ELR (cell line): ENCODE measurements around the gene TTYH2.

ENCODE experiments used
- DNase-seq: peaks from one replicate; pipeline ENCODE4 v3.0.0-alpha.2; 2015; ENCODE audit warnings: low read depth

The TTYH2 gene

DNA sequence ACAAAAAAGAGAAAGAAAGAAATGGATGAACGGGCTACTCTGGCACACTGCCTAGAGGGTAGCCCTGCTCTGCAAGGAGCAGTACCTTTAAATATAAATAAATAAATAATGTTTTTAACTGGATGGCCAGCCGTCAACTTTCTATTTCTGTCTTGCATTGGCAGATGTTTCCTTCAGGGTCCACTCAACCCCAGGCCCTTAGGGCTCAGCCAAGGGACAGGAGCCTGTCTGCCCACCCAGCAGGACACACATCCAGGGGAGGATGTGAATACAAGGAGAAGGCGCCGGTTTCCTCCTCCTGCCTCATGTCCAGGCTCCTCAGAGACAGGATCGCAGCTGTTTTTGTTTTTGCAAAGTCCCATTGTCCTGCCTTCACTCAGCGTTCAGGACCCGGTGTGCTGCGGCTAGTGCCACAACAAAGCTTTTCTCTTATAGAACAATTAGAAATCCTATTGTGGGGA lies 22.6 kb downstream of the TTYH2 start:
- no peak for DNase-seq

DNA sequence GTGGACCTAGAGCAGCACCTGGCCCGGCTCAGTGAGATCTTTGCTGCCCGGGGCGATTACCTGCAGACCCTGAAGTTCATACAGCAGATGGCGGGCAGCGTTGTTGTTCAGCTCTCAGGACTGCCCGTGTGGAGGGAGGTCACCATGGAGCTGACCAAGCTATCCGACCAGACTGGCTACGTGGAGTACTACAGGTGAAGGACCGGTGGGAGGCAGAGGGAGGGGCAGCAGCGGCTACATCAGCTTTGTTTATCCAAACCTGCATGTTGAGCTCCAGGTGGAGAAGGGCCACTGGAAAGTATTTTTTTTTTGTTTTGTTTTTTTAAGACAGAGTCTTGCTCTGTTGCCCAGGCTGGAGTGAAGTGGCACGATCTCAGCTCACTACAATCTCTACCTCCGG lies 23.9 kb downstream of the TTYH2 start:
- no peak for DNase-seq

- DNase-seq: peak; percentile 1
Measured at GRCh38 chr17:74239172-74239571, 25.8 kb downstream of the TTYH2 start.

DNA sequence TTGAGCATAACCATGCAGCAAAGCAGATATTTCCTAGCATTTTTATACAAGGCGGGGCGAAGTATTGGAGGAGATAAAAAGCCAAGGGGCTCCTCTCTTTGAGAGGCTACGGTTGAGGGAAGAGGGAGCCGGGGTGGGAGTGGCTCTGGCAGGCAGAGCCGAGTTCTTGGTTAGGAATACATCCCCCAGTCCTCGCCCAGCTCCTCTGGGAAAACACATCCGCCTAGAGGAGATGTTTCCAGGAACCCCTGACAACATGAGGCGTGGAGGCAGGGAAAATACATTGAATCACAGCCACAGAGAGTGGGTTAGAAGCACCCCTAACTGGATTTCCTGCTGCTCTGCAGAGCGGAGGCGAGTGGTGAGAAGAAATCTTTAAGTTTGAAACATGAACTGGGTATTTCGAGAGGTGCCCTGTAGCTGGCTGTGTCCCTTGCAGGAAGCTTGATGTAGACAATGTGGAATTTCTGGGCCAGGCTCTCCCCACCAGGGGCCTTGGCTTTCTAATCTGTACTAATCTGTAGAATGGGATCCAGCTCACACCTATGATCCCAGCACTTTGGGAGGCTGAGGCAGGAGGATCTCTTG lies 27.3 kb downstream of the TTYH2 start:
- DNase-seq: no peak

- DNase-seq: no peak
Measured at GRCh38 chr17:74241431-74241830, 28.1 kb downstream of the TTYH2 start.

DNA sequence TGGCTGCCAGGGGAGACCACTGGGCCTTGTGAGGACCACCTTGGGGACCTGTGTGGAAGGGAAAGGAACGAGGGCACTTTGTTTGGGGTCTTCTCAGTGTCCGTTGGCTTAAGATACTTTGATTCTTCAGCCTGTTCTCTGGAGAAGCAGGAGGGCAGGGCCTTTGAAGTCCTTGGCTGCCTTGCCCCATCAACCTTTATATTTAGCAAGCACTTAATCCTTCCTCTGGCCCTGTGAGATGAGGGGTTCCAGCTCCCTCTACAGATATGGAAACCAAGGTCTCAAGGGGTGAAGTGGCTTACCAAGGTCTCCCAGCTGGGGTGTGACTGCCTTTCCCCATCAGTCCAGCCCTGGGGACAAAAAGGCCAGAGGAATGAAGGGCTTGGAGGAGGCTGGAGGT lies 28.5 kb downstream of the TTYH2 start:
- no peak for DNase-seq

DNA sequence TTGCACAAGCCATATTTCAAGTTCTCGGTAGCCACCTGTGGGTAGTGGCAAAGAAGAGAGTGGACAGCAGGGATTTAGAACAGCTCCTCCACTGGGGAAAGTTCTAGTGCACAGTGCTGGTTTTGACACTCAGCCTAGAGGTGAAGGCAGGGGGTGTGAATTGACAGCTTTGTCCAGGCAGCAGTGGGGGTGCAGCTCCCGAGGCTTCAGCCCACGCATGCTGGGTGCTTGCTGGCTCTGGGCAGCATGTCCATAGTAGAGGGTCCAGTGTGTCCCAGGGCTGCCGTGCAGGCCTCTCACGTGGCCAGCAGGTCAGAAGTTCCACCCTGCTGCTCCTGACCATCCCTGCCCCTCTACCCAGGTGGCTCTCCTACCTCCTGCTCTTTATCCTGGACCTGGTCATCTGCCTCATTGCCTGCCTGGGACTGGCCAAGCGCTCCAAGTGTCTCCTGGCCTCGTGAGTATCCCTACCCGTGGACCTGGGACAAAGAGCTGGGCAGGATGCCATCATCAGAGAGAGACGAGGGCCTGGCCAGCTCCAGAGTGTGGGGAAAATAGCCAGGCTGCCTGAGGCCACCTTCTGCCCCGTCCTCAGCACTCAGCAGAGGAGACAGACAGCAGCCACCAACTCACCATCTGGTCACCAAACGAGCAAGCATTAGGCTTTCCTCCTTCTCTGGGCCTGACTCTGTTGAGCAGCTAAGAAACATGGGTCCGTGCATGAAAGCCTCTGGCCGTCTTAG lies 29.8 kb downstream of the TTYH2 start:
- DNase-seq: no peak

- no peak for DNase-seq
Measured at GRCh38 chr17:74244128-74244527, 30.8 kb downstream of the TTYH2 start.

DNA sequence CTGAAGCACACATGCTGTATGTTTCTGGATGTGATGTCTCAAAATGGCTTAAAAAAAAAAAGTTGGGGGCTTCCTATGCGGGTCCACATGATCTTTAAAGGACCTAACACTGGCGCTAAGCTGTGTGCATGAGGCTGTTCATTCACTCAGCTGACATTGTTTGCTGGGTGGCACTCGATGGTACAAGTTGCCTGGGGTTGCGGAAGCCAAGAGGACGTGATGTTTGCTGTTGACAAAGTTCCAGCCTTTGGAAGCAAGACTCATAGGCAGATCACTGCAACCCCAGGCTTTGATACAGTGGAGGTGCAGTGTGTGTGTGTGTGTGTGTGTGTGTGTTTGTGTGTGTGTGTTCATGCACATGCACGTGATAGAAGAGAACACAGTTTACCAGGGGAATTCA lies 31.2 kb downstream of the TTYH2 start:
- DNase-seq: no peak

- no peak for DNase-seq
Measured at GRCh38 chr17:74245145-74245831, 31.9 kb downstream of the TTYH2 start.

GRCh38 chr17:74245871-74246270 lies 32.5 kb downstream of the TTYH2 start:
- DNase-seq: no peak

DNA sequence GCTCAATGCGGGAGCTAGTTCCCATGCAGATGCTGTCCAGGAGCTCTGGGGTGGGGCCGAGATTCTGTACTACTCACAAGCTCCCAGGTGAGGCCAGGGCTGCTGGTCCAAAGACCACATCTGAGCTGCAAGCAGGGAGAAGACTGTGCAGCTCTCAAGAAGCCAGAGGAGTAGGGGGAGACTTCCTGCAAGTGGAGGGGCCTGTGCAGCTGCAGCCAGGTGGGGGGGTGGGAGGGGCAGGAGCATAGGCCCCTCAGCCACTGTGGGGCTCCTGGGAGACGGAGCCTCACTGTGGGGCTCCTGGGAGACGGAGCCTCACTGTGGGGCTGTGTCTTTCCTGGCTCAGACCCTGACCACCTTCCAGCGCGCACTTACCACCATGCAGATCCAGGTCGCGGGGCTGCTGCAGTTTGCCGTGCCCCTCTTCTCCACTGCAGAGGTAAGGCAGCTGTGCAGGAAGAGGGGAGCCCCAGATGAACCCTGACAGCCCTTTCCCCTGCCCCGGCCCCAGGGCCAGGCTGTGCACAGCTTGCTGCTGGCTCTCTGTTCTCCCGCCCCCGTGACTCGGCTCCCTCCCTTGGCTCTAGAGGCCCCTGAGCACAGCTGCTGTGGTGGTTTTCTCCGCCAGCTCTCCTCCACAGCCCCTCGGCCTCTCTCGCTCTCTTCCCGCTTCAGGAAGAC lies 36.4 kb downstream of the TTYH2 start:
- no peak for DNase-seq

DNA sequence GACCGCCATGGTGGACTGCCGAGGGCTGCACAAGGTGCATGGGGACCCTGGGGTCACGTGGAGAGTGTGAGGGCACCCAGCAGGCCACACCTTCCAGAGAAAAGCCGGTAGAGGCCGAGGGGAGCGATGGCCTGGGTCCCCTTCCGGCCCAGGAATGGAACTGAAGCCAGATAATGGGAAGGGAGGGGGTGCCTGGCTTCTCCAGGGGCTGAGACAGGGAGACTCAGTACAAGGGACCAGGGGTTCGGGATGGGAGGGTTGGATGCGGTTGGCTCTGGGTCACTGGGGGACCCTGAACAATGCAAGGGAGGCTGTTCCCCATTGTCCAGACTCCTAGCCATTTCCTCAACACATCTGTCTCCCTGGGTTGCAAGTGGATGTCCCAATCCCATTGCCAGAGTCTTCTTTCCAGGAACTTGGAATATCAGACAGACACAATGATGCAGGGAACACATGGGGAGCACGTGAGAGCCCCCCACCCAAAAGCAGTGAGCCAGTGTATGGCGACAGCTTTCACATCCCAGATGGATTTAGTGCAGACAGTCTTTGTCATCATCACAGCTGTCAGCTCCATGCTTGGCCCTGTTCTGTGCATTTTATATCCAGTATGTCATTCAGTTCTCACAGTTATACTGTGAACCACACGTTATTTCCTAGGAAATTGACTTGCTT lies 37.1 kb downstream of the TTYH2 start:
- no peak for DNase-seq

DNA sequence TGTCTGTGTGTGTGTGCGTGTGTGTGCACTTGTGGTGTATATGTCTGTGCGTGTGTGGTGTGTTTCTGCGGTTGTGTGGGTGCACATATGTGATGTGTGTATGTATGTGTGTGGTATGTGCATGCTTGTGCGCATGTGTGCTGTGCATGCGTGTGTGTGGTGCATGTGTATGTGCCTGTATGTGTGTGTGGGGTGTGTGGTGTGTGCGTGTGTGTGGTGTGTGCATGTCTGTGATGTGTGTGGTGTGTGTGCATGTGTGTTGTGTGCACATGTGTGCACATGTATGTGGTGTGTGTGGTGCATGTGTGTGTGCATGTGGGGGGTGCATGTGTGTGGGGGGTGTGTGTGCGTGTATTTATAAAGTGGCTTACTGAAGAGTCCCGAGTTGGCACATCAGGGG lies 37.7 kb downstream of the TTYH2 start:
- no peak for DNase-seq

DNA sequence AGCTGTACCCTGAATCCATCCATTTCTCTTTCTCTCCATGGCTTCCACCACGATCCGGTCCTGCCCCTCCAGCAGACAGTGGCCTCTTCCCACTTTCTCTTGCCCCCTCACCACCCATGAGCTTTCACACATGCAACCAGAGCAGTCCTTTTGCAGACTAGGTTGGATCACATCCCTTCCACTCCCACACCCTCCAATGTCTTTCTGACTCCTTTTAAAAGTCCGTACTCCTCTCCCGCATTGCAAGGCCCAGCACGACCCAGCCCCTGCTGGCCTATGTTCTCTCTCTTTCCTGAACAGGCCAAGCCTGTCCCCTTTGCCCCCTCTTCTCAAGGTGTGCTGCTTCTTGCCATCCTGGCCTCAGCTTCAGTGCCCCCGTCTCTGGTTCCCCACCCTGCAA lies 38.2 kb downstream of the TTYH2 start:
- no peak for DNase-seq

DNA sequence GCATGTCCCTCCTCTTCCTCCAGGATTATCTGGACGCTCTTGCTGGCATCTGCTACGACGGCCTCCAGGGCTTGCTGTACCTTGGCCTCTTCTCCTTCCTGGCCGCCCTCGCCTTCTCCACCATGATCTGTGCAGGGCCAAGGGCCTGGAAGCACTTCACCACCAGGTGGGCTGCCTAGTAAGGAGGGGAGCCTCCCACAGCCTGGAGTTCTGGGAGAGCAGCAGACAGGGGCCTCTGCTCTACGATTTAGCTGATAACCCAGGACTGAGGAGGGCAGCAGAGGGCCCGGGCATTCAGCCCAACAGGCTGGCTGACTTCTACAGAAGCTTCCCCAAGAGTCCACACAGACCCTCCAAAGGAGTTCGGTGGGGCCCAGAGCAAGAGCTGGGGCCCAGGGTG lies 38.8 kb downstream of the TTYH2 start:
- no peak for DNase-seq

GRCh38 chr17:74253036-74253435 lies 39.7 kb downstream of the TTYH2 start:
- DNase-seq: no peak

GRCh38 chr17:74257311-74257710 lies 43.9 kb downstream of the TTYH2 start:
- DNase-seq: no peak

DNA sequence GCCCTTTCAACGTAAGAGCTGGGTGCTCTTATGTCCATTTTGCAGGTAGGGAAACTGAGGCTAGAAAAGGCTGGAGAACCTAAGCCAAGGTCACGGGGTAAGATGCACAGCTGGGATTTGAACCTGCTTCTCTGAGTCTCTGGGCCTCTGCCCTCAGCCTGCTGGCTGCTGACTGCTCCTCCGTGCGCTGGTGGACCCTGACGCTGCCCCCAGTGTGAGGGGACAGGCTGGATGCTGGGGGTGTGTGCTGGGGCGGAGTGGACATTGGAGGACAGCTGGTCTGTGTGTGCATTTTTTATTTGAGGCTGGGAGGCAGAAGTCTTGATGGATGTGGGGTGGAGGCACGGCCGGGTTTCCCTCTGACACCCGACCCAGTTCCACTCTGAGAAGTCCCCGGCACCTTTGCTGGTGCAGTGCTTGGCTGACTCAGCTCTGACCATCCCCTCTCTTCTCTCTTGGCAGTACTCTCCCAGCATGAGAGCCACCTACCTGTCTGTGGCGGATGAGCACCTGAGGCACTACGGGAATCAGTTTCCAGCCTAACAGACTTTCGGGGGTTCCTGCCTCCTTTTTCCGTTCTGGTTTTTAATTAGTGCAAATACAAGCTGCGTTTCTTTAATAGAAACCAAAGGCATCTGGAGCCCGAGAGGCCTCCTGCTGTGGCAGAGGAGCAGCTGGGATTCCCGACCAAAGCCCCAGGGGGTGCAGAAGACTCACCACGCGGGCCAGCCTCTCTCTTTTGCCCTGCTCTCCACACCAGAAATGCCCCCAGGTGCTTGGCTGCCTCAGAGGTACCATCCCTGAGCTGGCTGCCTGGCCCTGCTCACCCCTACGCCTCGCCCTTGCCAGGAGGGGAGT lies 46.5 kb downstream of the TTYH2 start:
- no peak for DNase-seq

DNA sequence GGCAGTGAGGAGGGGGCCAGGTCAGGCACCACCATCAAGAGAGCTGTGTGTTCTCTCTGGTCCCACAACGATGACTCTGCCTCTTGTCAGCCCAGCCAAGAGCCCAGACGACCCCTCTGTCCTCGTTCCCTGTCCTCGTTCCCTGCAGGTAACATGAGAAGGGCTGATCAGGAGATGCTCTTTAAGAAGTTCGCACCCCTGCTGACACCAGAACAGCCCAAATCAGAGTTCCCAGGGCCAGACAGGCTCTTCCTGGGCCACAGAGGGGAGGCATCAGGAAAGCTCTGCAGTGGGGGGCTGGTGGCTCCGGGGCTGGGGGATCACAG lies 47.1 kb downstream of the TTYH2 start:
- no peak for DNase-seq

DNA sequence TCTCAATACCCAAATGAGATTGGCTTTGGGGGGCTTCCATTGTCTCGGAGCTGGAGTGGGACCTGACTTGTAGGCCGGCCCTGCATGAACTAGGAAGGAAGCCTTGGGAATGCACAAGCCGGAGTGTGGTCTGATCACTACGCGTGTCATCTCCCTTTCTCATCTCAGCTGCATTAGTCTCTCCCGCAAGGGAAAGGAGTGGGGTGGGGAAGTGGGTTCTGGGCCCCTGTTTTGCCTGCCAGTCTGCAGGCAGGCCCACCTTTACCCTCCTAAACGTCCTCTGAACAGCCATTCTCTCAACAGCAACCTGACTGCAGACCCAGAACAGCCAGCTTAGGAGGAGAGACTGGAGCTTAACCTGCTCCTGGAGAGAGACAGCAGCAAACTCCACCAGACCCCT lies 49.2 kb downstream of the TTYH2 start:
- no peak for DNase-seq
